ENCODE measurements around the gene GLRX3.
A peak's percentile ranks its signal among the peaks of the same experiment; 100 is the strongest.
"Not testable (repeated sequence)": the region's sequence is repeated elsewhere in the genome, so short reads cannot be mapped to it uniquely, and the experiment has no call there.

Gene GLRX3

GRCh38 chr10:130136226-130137089 is at the start of gene GLRX3:
GLRX3 (plus strand) TSS chr10:130136391; CDS start chr10:130136421, 30 bp downstream.
- DNase-seq = peak; percentile 63

- not testable (repeated sequence) for DNase-seq
These were observed 45.6 kb upstream of the GLRX3 start for GRCh38 chr10:130090565-130090964.

DNA sequence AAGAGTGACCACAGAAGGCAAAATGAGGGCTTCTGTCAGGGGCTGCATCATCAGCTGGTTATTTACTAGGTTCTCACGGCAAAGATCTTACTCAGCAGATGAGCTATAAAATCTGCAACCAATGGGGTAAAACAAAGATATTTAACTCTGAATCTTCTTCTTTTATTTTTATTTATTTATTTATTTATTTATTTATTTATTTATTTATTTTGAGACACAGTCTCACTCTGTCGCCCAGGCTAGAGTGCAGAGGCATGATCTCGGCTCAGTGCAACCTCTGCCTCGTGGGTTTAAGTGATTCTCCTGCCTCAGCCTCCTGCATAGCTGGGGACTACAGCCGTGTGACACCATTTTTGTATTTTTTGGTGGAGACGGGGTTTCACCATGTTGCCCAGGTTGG is 36.8 kb upstream of the GLRX3 start:
- no peak for DNase-seq

DNA sequence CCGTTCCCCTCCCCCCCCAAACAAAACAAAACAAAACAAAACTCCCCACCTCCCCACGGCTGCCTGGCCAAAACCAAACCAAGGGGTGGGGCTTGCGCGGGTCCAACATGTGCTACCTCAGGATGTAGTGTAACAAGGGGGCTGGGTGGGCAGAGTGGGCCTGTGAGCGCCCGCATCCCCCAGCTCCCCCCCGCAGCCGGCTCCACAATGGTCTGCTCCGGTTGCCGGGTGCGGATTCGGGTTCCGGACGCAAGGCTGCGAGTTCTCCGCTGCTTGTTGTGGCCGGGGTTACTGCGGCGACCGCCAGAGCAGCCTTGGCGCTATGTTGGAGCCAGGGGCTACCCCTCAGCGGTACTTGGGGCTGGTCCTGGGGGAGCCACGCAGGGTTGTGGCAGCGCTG is 30.5 kb upstream of the GLRX3 start:
- DNase-seq = no peak

GRCh38 chr10:130108146-130108545 is 28.0 kb upstream of the GLRX3 start:
- DNase-seq = not testable (repeated sequence)

DNA sequence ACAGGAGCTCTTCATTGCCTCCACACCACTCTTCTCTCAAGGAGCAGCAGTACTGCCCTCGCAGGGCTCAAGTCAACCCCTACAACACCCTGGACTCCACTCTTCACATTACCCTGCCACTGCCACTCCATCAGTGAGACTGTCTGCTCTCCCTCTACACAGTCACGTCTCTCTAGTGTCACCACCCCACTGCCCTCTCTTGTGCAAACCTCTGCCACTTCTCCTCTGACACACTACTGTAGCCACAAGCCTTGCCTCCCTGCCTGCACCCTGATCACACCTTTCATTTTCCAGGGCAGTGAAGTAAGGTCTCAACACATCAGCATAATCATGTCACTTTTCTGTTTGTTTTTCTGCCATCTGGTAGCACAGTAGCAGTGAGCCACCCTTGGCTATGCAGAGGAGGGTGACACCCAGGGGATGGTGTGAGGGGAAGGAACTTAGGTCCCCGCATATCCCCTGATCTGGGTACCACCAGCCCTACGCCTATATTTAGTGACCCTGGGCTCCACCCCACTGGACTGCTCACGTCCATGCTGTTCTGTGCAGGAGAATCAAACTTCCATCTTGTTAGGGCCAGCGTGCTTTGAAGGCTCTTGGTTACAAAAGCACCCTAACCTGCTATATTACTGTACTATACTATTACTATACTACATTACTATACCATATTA is 27.1 kb upstream of the GLRX3 start:
- no peak for DNase-seq

GRCh38 chr10:130109796-130110245 is 26.4 kb upstream of the GLRX3 start:
- DNase-seq = peak; percentile 13

DNA sequence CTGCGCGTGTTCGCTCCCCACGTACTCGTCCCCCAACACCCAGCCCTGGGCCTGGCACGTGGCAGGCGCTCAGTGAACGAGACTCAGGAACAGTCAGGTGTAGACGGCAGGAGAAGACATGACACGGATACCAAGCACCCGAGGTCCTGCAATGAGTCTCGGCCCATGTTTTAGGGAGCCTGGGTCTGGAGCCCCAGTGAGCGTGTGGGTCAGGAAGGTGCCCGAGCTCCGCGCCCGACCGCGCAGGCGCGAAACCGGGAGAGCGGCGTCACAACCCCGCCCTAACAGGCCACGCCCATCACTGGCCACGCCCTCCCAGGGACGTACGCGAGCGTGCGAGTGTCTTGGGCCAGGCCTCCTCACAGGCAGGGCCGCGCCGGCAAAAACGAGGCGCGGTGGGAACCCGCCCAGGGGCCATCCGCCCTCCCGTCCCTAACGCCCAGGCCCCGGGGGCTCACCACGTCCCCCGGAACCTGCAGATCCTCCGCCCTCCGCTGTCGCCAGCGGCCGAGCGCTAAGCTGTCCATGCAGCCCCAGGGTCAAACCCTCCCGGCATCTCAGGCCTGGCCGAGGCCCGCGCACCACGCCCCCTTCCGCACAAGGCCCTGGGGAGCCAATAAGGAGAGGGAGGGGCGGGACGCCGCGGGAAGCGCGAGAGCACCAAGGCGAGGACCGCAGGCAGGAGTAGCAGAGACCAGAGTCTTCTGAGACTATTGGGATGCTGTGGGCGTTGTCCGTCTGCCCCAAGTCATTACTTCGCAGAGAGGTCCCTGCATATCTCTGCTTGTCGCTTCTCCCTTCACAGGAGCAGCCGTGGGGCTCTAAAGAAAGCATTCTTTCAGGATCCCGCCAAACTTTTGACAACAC is 25.7 kb upstream of the GLRX3 start, which contains the start of gene C10orf143:
Gene C10orf143, minus strand, starts transcription at position 585 of the 867 bp plus-strand sequence. Its CDS starts 58 bp downstream, at position 527.
- DNase-seq = peak; percentile 86

DNA sequence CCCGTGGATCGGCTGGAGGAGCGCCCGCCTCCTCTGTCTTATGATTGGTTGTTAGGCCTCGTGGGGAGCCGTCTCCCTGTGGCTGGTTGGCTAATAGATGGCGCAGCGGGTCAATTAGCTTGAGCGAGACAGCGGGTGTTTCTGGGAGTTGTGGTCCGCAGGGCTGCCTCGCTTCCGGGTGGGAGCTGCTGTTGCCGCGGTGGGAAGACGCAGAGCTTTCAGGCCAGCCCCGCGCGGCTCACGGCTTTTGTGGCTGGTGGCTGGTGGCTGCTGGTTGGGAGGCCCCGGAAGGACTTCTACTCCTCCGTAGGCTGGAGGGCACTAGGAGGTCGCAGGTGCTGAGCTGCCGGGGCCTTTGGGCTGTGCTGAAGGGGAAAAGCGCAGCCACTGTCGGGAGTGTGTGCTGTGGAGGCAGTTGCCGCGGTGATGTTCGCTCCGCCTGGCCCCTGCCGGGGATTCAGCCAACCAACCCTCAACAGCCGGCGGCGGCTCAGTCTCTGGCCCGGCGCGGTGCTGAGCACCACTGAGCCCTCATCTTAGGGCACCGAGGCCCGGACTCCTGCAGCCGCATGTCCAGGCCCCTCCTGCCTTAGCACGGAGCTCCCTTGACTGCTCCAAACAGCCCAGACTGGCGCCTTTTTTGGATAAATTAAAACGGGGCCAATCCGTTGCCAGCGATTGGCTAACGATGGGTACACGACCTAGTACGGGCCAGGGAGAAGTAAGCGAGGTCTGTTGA is 24.9 kb upstream of the GLRX3 start:
- DNase-seq = peak; percentile 82

GRCh38 chr10:130111852-130112180 is 24.4 kb upstream of the GLRX3 start:
- no peak for DNase-seq

DNA sequence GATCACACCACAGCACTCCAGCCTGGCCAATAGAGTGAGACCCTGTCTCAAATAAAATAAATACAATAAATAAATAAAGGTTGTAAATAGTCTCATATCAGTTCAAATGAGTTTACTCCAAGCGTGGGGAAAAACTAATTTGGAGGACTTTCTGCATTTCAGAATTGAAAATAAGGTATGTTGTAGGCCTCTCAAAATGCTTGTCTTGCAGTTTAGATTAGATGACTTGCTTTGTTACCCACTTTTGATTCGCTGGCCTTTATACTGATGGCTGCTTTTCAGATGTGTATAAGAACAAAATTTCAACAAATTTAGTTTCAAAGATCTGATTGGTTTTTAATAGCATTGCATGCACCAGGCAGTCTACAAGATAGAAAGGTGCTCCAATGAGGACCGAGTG is 23.4 kb upstream of the GLRX3 start:
- no peak for DNase-seq

- DNase-seq = not testable (repeated sequence)
These were observed 19.2 kb upstream of the GLRX3 start for GRCh38 chr10:130116942-130117341.

DNA sequence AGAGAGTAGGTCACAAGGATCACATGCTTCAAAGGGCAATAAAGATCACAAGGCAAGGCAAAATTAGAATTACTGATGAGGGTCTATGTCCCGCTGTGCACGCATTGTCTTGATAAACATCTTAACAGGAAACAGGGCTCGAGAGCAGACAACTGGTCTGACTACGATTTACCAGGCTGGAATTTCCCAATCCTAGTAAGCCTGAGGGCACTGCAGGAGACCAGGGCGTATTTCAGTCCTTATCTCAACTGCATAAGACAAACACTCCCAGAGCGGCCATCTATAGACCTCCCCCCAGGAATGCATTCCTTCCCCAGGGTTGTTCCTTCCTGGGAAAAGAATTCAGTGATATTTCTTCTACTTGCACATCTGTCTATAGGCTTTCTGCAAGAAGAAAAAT is 18.7 kb upstream of the GLRX3 start:
- DNase-seq = not testable (repeated sequence)

GRCh38 chr10:130121486-130122079 is 14.6 kb upstream of the GLRX3 start:
- no peak for DNase-seq

GRCh38 chr10:130127364-130128061 is 8.7 kb upstream of the GLRX3 start:
- peak; percentile 27 for DNase-seq

DNA sequence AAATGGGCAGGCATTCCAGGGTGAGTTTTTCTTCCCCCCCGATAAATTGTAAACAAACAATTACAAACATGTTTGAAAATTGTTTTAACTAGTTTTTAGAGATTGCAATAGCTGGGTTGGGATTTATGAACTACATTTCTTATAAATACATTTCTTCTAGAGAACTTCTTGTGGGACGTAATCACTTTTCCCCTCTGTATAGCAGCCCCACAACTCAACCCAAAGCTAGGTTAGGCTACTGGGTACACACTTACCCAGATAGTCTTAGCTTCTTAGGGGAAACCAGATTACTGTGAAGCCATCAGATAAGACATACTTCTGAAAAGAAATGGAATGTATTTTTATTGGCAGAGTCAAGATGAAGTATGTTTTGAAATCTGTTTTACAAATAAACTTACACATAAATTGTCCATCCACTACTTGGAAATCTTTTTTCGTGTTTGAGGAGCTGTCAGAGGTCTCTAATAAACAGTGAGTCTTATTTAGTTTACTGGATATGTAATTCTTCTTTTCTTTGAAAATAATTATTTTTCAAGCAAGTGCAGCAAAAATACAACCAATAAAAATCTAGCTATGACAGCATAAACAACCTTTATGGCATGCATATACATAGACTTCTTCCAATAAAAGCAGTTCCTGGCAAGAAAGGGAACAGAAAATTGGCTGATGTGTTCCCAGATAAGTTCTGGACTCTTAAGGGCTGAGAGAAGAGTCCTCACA is 8.0 kb upstream of the GLRX3 start:
- DNase-seq = no peak

- DNase-seq = no peak
These were observed 7.3 kb upstream of the GLRX3 start for GRCh38 chr10:130128922-130129321.

- DNase-seq = no peak
These were observed 440 bp upstream of the GLRX3 start for GRCh38 chr10:130135676-130136225.

GRCh38 chr10:130137090-130137448 is 878 bp downstream of the GLRX3 start:
- no peak for DNase-seq
